SK-N-SH (cell line): ENCODE data around the gene TMEM14A. TPM values are rescaled to one million over a fixed set of nuclear protein-coding genes. Genes with fewer than 3 reads are reported as not detected.

ENCODE experiments used
- CTCF ChIA-PET: fragments of 300-600, 350-600 bp; formaldehyde crosslinking; extraction: SDS; loops from one replicate; lab custom pipeline; 2021; lab: Yijun Ruan, JAX
- POLR2A ChIA-PET: fragments of 350-600 bp; sonication (Branson Sonifier 250); formaldehyde crosslinking; extraction: SDS; loops from one replicate; lab custom pipeline; 2020; ENCODE audit warnings: antibody characterized with exemption, inconsistent platforms; lab: Yijun Ruan, JAX
- DNase-seq: peaks from one replicate; pipeline ENCODE4 v3.0.0; 2012
- H2AFZ ChIP-seq: fragments of 200-600 bp; sonication (generic); 2 replicates; pipeline ENCODE4 v1.8.1; 2016; ENCODE audit warnings: antibody characterized with exemption, mild to moderate bottlenecking, low read depth
- H3F3A ChIP-seq: fragments of 200-600 bp; sonication (generic); replicated peaks from 2 replicates; pipeline ENCODE3; 2016; ENCODE audit warnings: antibody characterized with exemption, mild to moderate bottlenecking; ENCODE audit not compliant: insufficient read depth
- H3K27ac ChIP-seq, 2 experiments: fragments of 200-500 bp in 1 of 2; fragments of 200-600 bp in 1 of 2; sonication (Bioruptor generic) in 1 of 2; sonication (generic), shearing (Covaris generic) in 1 of 2; 2 replicates each; pipeline versions ENCODE4 v1.5.1 to v1.6.1; 2014 to 2016; ENCODE audit warnings: low read depth in 2 of 2, inconsistent platforms in 1 of 2, low read length in 1 of 2, mild to moderate bottlenecking in 1 of 2, mixed read lengths in 1 of 2
- H3K27me3 ChIP-seq: fragments of 200-600 bp; sonication (generic), shearing (Covaris generic); 2 replicates; pipeline ENCODE4 v1.6.1; 2016; ENCODE audit warnings: mixed run types; ENCODE audit not compliant: insufficient read depth
- H3K36me3 ChIP-seq, 2 experiments: fragments of 200-500 bp in 1 of 2; fragments of 200-600 bp in 1 of 2; sonication (Bioruptor generic) in 1 of 2; sonication (generic) in 1 of 2; replicated peaks in 1 of 2; 2 replicates each; pipeline versions ENCODE3 to v1.5.1; 2014 to 2016; ENCODE audit warnings: low read length in 1 of 2, mild to moderate bottlenecking in 1 of 2; ENCODE audit not compliant: insufficient read depth in 2 of 2, control insufficient read depth in 1 of 2
- H3K4me1 ChIP-seq, 2 experiments: fragments of 200-500 bp in 1 of 2; fragments of 200-600 bp in 1 of 2; sonication (Bioruptor generic) in 1 of 2; sonication (generic), shearing (Covaris generic) in 1 of 2; 2 replicates each; pipeline versions ENCODE4 v1.5.1 to v1.6.1; 2014 to 2016; ENCODE audit warnings: low read depth in 1 of 2, low read length in 1 of 2, mixed run types in 1 of 2; ENCODE audit not compliant: insufficient read depth in 2 of 2, control insufficient read depth in 1 of 2
- H3K4me2 ChIP-seq: fragments of 200-600 bp; sonication (generic), shearing (Covaris generic); 2 replicates; pipeline ENCODE4 v1.6.1; 2017; ENCODE audit warnings: mixed run types
- H3K4me3 ChIP-seq, 2 experiments: fragments of 200-500 bp in 1 of 2; fragments of 200-600 bp in 1 of 2; sonication (Bioruptor generic) in 1 of 2; sonication (generic), shearing (Covaris generic) in 1 of 2; 2 replicates each; pipeline versions ENCODE4 v1.5.1 to v1.8.1; 2014 to 2016; ENCODE audit warnings: low read depth in 2 of 2, inconsistent platforms in 1 of 2, low read length in 1 of 2, mild to moderate bottlenecking in 1 of 2, mixed read lengths in 1 of 2, moderate library complexity in 1 of 2
- H3K79me2 ChIP-seq: fragments of 200-600 bp; sonication (generic); 2 replicates; pipeline ENCODE4 v1.8.1; 2017; ENCODE audit warnings: mild to moderate bottlenecking; ENCODE audit not compliant: insufficient read depth
- H3K9ac ChIP-seq: fragments of 200-600 bp; sonication (generic); 2 replicates; pipeline ENCODE4 v1.6.1; 2017; ENCODE audit warnings: mixed run types
- H3K9me2 ChIP-seq: fragments of 200-600 bp; sonication (generic); 2 replicates; pipeline ENCODE4 v1.6.1; 2017; ENCODE audit warnings: mixed run types
- H3K9me3 ChIP-seq: fragments of 200-600 bp; sonication (generic); 2 replicates; pipeline ENCODE4 v1.6.1; 2017; ENCODE audit warnings: mixed run types, mild to moderate bottlenecking, moderate library complexity
- H4K20me1 ChIP-seq: fragments of 200-600 bp; sonication (generic); 2 replicates; pipeline ENCODE4 v1.6.1; 2017; ENCODE audit warnings: mild to moderate bottlenecking, mixed run types; ENCODE audit not compliant: insufficient read depth
- ELF1 ChIP-seq: IDR thresholded peaks from 2 replicates; pipeline ENCODE4 v1.4.0; 2012
- GABPA ChIP-seq: IDR thresholded peaks from 2 replicates; pipeline ENCODE4 v1.4.0; 2012; ENCODE audit warnings: low read depth, mild to moderate bottlenecking
- GATA2 ChIP-seq: sonication (generic); formaldehyde crosslinking; IDR thresholded peaks from 2 replicates; pipeline ENCODE4 v1.5.0; 2020; ENCODE audit warnings: mild to moderate bottlenecking, missing genetic modification reagents
- JUND ChIP-seq: IDR thresholded peaks from 2 replicates; pipeline ENCODE4 v1.4.0; 2012
- MEF2A ChIP-seq: IDR thresholded peaks from 2 replicates; pipeline ENCODE4 v1.4.0; 2012; ENCODE audit warnings: low read depth, borderline replicate concordance
- MXI1 ChIP-seq: IDR thresholded peaks from 2 replicates; pipeline ENCODE4 v1.6.1; 2012; ENCODE audit warnings: mild to moderate bottlenecking, low read depth, low read length, improper control_type of control experiment
- POLR2AphosphoS5 ChIP-seq: IDR thresholded peaks from 2 replicates; pipeline ENCODE4 v1.6.1; 2012; ENCODE audit warnings: low read depth, low read length
- RAD21 ChIP-seq: IDR thresholded peaks from 2 replicates; pipeline ENCODE4 v1.6.1; 2012; ENCODE audit warnings: mild to moderate bottlenecking, low read length
- RCOR1 ChIP-seq: fragments of 150-350 bp; IDR thresholded peaks from 2 replicates; pipeline ENCODE4 v1.6.1; 2017; ENCODE audit warnings: antibody characterized with exemption, low read length
- SIN3A ChIP-seq: IDR thresholded peaks from 2 replicates; pipeline ENCODE4 v1.6.1; 2012; ENCODE audit warnings: low read depth, mild to moderate bottlenecking, low read length, moderate library complexity, borderline replicate concordance
- SMC3 ChIP-seq: IDR thresholded peaks from 2 replicates; pipeline ENCODE4 v1.6.1; 2012; ENCODE audit warnings: low read depth, low read length, improper control_type of control experiment
- TCF12 ChIP-seq: IDR thresholded peaks from 2 replicates; pipeline ENCODE4 v1.4.0; 2012
- WGBS: methylation state at CpG from one replicate; pipeline ENCODE4 v1.1.6; 2017; ENCODE audit warnings: low lambda C conversion rate; 5-methylcytosine and 5-hydroxymethylcytosine counted together
- polyA plus RNA-seq, 3 experiments: library from polyadenylated mRNA; depleted of rRNA; stranded (reverse); fragments of >200 nt; gene quantifications; 2 replicates each; pipeline ENCODE4 v1.2.3, GENCODE V29; 2012
- TF ChIP-seq, protein P1 (sequence below): IDR thresholded peaks from 2 replicates; pipeline ENCODE4 v1.4.0; 2012; ENCODE audit warnings: low read depth, borderline replicate concordance
- TF ChIP-seq, protein P2 (sequence below): IDR thresholded peaks from 2 replicates; pipeline ENCODE4 v1.4.0; 2012; ENCODE audit warnings: low read depth, borderline replicate concordance
- TF ChIP-seq, protein P3 (sequence below): IDR thresholded peaks from 2 replicates; pipeline ENCODE4 v1.6.1; 2012; ENCODE audit warnings: mild to moderate bottlenecking, low read depth, low read length, moderate library complexity

Gene TMEM14A
- polyA plus RNA-seq, 1 of the 3 experiments (the other 2 are of a cell fraction): 42.4 TPM

DNA sequence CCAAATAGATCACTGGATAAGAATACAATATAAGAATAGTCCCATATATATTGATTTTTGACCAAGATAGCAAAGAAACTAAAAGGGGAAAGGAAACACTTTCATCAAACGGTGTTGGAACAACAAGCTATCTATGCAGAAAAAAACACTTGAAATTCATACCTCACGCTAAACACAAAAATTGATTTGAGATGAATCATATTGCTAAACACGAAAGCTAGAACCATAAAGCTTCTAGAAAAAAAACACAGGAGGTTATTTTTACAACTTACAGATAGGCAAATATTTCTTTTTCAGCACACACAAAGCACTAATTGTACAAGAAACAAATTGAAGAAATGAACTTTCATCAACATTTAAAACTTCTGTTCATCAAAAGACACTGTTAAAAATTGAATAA lies 36.7 kb upstream of the TMEM14A start:
- CTCF ChIA-PET: interaction anchor here (1.1 to 3.1 kb wide), 3 partner anchors 17 to 226 kb away, joined by 3 to 28 read pairs (median 5); no protein-coding TSS in a partner anchor
- Histone ChIP-seq H3K27me3 (no peaks in the 10 kb centered on the region), H2AFZ (peak overlapping the region; percentile 80), H3K36me3 (no peaks in the 10 kb centered on the region), H3F3A (peaks cover 4% of the 10 kb centered on the region), H3K4me1 (peaks cover 0 to 15% of the 10 kb centered on the region in 2 experiments; a peak in 3 of 4 replicates), H3K9me3 (no peaks in the 10 kb centered on the region), H4K20me1 (no peaks in the 10 kb centered on the region), H3K4me3 (no peak overlapping the region), H3K27ac (peak overlapping the region in 1 of 2 experiments; percentile 44; a peak in 1 of 4 replicates), H3K4me2 (no peak overlapping the region), H3K9ac (no peak overlapping the region), H3K79me2 (no peaks in the 10 kb centered on the region), H3K9me2 (no peaks in the 10 kb centered on the region)
- 58% methylated on average over 3 of the region's 3 CpGs for WGBS
- DNase-seq: no peak
- POLR2A ChIA-PET: no interaction called here
- no peak for TF ChIP-seq RAD21
- no peak for TF ChIP-seq MEF2A
- TF ChIP-seq RCOR1: no peak
- TF ChIP-seq, protein P1, sequence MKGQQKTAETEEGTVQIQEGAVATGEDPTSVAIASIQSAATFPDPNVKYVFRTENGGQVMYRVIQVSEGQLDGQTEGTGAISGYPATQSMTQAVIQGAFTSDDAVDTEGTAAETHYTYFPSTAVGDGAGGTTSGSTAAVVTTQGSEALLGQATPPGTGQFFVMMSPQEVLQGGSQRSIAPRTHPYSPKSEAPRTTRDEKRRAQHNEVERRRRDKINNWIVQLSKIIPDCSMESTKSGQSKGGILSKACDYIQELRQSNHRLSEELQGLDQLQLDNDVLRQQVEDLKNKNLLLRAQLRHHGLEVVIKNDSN: no peak
- no peak for TF ChIP-seq SIN3A
- TF ChIP-seq GATA2 (CRISPR knock-in tag): no peak
- no peak for TF ChIP-seq JUND
- TF ChIP-seq, protein P2, sequence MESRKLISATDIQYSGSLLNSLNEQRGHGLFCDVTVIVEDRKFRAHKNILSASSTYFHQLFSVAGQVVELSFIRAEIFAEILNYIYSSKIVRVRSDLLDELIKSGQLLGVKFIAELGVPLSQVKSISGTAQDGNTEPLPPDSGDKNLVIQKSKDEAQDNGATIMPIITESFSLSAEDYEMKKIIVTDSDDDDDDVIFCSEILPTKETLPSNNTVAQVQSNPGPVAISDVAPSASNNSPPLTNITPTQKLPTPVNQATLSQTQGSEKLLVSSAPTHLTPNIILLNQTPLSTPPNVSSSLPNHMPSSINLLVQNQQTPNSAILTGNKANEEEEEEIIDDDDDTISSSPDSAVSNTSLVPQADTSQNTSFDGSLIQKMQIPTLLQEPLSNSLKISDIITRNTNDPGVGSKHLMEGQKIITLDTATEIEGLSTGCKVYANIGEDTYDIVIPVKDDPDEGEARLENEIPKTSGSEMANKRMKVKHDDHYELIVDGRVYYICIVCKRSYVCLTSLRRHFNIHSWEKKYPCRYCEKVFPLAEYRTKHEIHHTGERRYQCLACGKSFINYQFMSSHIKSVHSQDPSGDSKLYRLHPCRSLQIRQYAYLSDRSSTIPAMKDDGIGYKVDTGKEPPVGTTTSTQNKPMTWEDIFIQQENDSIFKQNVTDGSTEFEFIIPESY: no peak
- TF ChIP-seq TCF12: no peak
- TF ChIP-seq GABPA: no peak
- TF ChIP-seq ELF1: no peak
- no peak for TF ChIP-seq MXI1

GRCh38 chr6:52635049-52635577 lies 35.8 kb upstream of the TMEM14A start:
- H4K20me1 ChIP-seq: no peaks in the 10 kb centered on the region
- H3K9me3 ChIP-seq: no peaks in the 10 kb centered on the region
- CTCF ChIA-PET: interaction anchor here (1.1 to 3.1 kb wide), 3 partner anchors 17 to 226 kb away, joined by 3 to 28 read pairs (median 5); no protein-coding TSS in a partner anchor
- no peak for DNase-seq
- H3K4me3 ChIP-seq: no peak overlapping the region
- TF ChIP-seq POLR2AphosphoS5: no peak
- TF ChIP-seq, protein P1: no peak
- TF ChIP-seq GATA2 (CRISPR knock-in tag): no peak
- TF ChIP-seq, protein P3, sequence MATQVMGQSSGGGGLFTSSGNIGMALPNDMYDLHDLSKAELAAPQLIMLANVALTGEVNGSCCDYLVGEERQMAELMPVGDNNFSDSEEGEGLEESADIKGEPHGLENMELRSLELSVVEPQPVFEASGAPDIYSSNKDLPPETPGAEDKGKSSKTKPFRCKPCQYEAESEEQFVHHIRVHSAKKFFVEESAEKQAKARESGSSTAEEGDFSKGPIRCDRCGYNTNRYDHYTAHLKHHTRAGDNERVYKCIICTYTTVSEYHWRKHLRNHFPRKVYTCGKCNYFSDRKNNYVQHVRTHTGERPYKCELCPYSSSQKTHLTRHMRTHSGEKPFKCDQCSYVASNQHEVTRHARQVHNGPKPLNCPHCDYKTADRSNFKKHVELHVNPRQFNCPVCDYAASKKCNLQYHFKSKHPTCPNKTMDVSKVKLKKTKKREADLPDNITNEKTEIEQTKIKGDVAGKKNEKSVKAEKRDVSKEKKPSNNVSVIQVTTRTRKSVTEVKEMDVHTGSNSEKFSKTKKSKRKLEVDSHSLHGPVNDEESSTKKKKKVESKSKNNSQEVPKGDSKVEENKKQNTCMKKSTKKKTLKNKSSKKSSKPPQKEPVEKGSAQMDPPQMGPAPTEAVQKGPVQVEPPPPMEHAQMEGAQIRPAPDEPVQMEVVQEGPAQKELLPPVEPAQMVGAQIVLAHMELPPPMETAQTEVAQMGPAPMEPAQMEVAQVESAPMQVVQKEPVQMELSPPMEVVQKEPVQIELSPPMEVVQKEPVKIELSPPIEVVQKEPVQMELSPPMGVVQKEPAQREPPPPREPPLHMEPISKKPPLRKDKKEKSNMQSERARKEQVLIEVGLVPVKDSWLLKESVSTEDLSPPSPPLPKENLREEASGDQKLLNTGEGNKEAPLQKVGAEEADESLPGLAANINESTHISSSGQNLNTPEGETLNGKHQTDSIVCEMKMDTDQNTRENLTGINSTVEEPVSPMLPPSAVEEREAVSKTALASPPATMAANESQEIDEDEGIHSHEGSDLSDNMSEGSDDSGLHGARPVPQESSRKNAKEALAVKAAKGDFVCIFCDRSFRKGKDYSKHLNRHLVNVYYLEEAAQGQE: no peak
- no peak for TF ChIP-seq SMC3
- TF ChIP-seq, protein P2: no peak
- TF ChIP-seq, all 33 proteins: peak for 0
- H3K9ac ChIP-seq: no peak overlapping the region
- peak overlapping the region; percentile 0 to 44; a peak in 1 of 4 replicates for H3K27ac ChIP-seq
- no peaks in the 10 kb centered on the region for H3K79me2 ChIP-seq
- H2AFZ ChIP-seq: peak overlapping the region; percentile 80
- peaks cover 0 to 15% of the 10 kb centered on the region in 2 experiments; a peak in 3 of 4 replicates for H3K4me1 ChIP-seq
- no peak overlapping the region for H3K4me2 ChIP-seq
- no peaks in the 10 kb centered on the region for H3K9me2 ChIP-seq
- POLR2A ChIA-PET: no interaction called here
- H3K36me3 ChIP-seq: no peaks in the 10 kb centered on the region
- WGBS: 76% methylated on average over 5 of the region's 5 CpGs
- peaks cover 4% of the 10 kb centered on the region for H3F3A ChIP-seq
- H3K27me3 ChIP-seq: no peaks in the 10 kb centered on the region
